Femur (tissue), 1 donor: ENCODE measurements around the gene ADAMTS12.
"Not testable (repeated sequence)": the region's sequence is repeated elsewhere in the genome, so short reads cannot be mapped to it uniquely, and the experiment has no call there.

Source experiments
- DNase-seq: peaks from one replicate; pipeline ENCODE4 v3.0.0-alpha.2; 2017

ADAMTS12 gene

GRCh38 chr5:33891788-33892619 lies at the start of gene ADAMTS12:
Gene ADAMTS12 (minus strand): TSS chr5:33891990. CDS start chr5:33891856, 134 bp downstream.
- DNase-seq: peak; percentile 86

GRCh38 chr5:33941090-33941489 lies 49.3 kb upstream of the ADAMTS12 start:
- DNase-seq: no peak

GRCh38 chr5:33939556-33940262 lies 47.9 kb upstream of the ADAMTS12 start:
- DNase-seq: no peak

- DNase-seq: no peak
Observed at GRCh38 chr5:33938881-33939280, 47.1 kb upstream of the ADAMTS12 start.

GRCh38 chr5:33938507-33938796 lies 46.7 kb upstream of the ADAMTS12 start:
- DNase-seq: no peak

GRCh38 chr5:33937707-33938506 lies 46.1 kb upstream of the ADAMTS12 start:
- no peak for DNase-seq

- no peak for DNase-seq
Observed at GRCh38 chr5:33937017-33937706, 45.4 kb upstream of the ADAMTS12 start.

- no peak for DNase-seq
Observed at GRCh38 chr5:33936381-33937016, 44.7 kb upstream of the ADAMTS12 start, which contains the start of gene RXFP3. Gene RXFP3 (plus strand): TSS chr5:33936386. CDS start chr5:33936741, 355 bp downstream.

GRCh38 chr5:33936004-33936380 lies 44.2 kb upstream of the ADAMTS12 start:
- DNase-seq: peak; percentile 80

- no peak for DNase-seq
Observed at GRCh38 chr5:33934176-33934575, 42.4 kb upstream of the ADAMTS12 start.

- DNase-seq: no peak
Observed at GRCh38 chr5:33933723-33934169, 42.0 kb upstream of the ADAMTS12 start.

GRCh38 chr5:33931136-33931535 lies 39.3 kb upstream of the ADAMTS12 start:
- DNase-seq: no peak

- no peak for DNase-seq
Observed at GRCh38 chr5:33929925-33930690, 38.3 kb upstream of the ADAMTS12 start.

GRCh38 chr5:33928283-33928682 lies 36.5 kb upstream of the ADAMTS12 start:
- no peak for DNase-seq

GRCh38 chr5:33927685-33928084 lies 35.9 kb upstream of the ADAMTS12 start:
- no peak for DNase-seq

- no peak for DNase-seq
Observed at GRCh38 chr5:33925278-33925677, 33.5 kb upstream of the ADAMTS12 start.

- DNase-seq: no peak
Observed at GRCh38 chr5:33921002-33921401, 29.2 kb upstream of the ADAMTS12 start.

GRCh38 chr5:33914844-33915243 lies 23.1 kb upstream of the ADAMTS12 start:
- DNase-seq: not testable (repeated sequence)

GRCh38 chr5:33906248-33906647 lies 14.5 kb upstream of the ADAMTS12 start:
- DNase-seq: not testable (repeated sequence)

- no peak for DNase-seq
Observed at GRCh38 chr5:33905381-33905780, 13.6 kb upstream of the ADAMTS12 start.

GRCh38 chr5:33903118-33903517 lies 11.3 kb upstream of the ADAMTS12 start:
- DNase-seq: no peak
